HPDE6-E6E7 (cell line): Measurements from ENCODE around the gene ABLIM3.

Experiments used
- DNase-seq: peaks from one replicate; pipeline ENCODE4 v3.0.0; 2011; ENCODE audit warnings: missing footprints; ENCODE audit errors: extremely low spot score

The ABLIM3 gene

DNA sequence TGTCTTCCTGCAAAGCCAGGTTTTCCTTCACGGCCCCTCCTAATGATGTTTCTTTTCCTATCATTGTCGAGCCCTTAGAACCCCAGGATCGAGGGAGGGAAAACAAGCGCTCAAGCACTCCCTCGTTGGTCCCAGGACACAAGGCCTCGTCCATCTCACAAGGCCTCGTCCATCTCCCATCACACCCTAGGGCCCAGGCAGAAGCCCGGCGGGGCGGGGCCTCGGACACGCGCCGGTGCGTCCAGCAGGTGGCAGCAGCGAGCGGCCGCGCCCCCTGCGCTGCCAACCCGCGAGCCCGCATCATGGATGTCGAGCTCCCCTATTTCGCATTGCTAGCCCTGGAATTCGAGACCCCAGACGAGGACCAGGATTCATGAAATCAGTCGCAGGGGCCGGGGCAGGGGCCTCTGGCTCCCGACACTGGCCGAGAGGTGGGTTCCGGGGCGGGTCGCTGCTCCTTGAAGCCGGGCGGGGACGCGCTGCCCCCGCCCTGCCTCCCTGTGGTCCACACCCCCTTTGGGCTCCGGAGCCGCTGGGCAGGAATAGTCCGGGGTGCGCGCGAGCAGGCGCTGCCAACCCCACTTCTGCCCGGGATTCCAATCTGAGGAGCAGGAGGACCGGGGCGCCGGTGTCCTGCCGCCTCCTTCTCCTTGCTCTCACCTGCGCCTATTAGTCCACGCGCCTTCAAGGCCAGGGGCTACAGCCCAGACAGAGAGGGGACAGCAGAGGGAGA lies at the start of gene ABLIM3:
TSS of gene ABLIM3 (plus strand) at position 270 of the 733 bp plus-strand sequence. CDS start 603 bp downstream, outside the sequence.
- peak; percentile 85 for DNase-seq

DNA sequence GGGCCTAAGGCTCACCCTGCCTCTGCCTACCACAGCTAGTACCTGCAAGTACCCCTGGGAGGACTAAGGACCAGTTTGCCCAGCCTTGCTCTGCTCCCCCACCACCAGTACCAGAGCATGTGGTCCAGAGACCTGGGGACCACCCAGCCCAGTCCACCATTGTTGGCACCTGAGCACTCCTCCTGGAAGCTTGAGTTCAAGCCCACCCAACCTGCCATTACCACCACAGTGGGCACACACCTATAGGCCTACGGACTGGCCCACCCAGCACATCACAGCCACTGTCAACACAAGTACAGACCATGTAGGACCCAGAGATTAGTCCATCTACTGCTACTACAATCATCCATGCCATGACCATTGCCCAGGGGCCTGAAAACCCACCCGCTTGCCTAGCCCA lies 47.7 kb upstream of the ABLIM3 start:
- DNase-seq = no peak

DNA sequence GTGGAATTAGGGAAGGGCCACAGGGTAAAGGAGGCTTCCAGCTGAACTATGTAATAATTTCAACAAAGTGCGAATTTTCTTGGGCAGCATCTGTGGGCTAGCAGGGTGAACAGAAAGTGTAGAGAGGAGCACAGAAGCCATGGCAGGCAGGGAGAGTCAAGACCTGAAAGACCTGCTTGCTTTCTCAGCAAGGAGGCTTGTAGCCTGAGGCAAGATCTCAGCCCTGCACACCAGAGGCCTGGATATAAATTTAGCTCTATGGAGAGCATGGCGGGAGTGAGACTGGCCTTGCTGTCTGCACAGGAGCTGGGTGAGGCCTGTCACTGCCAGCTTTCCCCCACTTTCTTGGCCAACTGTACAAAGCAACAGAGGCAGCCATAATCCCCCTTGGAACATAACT lies 46.3 kb upstream of the ABLIM3 start:
- no peak for DNase-seq

DNA sequence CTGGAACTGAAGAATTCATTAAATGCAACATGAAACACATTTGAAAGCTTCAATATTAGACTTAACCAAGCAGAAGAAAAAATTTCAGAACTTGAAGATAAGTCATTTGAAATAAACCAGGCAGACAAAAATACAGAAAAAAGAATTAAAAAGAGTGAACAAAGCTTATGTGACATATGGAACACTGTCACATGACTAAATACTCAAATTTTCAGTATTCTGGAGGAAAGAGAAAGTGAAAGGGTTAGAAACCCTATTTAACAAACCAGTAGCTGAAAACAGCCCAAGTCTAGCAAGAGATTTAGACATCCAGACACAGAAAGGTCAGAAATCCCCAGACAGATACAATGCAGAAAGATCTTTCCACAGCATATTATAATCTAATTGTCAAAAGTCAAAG lies 41.4 kb upstream of the ABLIM3 start:
- no peak for DNase-seq

DNA sequence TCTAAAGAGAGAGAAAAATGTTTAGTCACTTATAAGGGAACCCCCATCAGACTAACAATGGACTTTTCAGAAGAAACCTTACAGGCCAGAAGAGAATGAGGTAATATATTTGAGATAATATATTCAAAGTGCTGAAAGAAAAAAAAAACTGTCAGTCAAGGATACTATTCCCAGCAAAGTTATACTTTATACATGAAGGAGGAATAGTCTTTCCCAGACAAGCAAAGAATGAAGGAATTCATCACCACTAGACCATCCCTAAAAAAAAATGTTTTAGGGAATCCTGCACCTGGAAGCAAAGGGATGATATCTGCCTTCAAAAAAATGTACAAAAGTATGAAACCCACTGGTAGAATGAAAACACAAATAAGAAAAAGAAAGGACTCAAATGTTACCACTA lies 41.0 kb upstream of the ABLIM3 start:
- DNase-seq = no peak

DNA sequence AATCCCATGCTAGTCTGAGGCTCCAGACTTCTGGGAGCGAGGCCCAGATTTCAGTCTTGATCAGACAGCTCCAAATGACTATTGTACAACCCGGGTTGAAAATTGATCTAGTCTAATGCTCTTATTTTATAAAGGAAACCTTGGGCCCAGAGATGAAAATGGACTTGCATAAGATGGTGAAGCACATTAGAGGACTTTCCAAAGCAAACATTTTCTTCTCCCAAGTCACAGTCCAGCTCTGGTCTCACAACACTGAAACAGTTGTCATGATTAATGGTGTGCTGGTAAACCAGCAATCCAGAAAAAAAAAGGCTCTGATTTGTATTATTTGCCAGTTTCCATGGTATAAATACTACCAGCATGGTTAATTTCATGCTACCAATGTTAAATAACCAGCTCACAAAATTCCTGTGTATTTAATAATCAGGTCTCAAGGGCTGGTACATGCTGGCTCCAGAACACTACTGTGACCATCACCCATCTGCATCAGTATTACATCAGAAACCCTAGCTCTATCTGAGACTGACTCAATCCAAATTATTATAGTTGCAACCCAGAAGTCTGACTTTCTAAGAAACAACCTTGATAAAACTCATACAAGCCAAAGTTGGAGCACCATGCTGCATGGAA lies 32.5 kb upstream of the ABLIM3 start:
- no peak for DNase-seq

DNA sequence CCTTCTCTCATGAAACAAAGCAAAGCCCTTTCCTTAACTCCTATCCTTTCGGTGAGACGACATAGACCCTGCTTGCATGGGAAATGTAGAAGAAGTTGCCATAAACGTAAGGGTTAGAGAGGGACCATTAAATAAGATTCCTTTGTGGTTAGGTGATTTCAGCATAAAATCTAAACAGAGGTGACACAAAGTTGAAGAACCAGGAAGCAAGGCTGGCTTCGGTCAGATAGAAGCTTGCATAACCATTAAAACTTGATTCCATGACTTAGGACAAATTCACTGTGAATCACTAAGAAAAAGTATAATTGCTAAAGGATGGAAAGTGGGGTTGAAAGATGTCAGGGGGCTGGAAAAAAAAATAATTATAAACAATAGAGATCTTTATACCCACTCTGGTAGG lies 30.9 kb upstream of the ABLIM3 start:
- no peak for DNase-seq

DNA sequence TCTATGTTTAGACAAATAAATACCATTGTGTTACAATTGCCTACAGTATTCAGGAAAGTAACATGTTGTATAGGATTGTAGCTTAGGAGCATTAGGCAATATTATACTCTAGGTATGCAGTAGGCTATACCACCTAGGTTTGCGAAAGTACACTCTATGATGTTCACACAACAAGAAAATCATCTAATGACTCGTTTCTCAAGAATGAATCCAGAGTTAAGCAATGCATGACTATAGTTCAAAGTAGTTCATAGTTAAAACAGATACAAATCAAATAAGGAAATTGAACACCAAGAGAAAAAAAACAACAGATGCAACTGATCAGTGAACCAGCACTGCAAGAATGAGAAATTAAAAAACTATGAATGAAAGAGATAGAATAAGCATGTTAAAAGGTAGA lies 27.6 kb upstream of the ABLIM3 start:
- no peak for DNase-seq

DNA sequence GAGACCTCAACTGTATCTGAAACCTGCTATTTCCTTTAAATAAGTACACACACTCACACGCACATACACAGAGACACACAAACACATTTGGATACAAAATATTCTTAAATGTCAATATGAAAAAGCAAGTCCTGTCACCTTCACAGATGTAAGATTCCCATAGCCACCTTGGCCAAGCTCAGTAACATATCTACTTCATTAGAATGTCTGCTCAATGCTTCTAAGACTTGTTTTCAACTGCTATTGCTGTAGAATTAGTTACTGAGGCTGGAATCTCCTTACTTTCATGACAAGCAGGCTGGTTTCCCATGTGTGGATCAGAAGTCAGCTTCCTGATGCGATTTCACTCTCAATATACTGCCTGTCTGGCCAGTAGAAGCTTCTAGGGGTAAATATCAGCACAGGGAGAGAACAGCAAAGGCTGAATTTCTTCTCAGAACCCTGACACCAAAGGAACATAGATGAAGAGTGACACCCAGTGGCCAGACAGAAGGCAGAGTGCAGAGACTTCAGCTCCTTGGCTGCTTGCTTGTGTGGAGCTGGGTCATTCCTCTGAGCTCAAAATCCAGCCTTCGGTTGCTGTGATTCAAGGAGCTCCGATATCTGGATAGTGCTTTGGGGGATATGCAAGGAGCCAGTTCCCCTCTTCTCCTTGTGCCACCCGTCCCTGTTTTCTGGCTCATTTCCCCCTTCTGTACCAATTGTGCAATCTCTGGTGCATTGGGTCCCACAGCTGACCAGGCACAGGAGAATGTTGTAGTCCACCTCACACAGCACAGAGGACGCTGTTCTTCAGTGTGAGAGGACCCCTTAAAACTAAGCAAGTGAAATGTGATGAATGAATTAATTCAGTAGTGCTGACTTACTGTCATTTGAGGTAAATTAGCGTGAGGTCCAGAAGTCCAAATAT lies 26.6 kb upstream of the ABLIM3 start:
- DNase-seq = no peak

DNA sequence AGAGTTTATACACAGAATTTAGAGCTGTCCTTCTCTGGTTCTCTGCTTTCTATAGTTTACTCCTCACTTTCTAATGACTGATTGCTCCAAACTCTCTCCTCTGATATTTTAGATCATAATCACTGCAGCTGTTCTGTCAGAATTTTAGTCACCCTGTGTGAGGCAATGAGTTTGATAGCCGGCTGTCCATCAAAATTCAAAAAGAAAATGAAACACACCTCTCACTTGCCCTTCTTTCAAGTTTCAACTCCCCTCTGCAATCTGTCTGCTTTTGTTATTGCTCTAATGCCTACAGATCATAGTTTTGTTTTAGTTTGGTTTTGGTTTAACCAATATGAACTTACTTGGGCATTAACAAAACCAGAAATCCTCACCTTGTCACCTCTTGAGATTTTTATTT lies 23.3 kb upstream of the ABLIM3 start:
- no peak for DNase-seq

DNA sequence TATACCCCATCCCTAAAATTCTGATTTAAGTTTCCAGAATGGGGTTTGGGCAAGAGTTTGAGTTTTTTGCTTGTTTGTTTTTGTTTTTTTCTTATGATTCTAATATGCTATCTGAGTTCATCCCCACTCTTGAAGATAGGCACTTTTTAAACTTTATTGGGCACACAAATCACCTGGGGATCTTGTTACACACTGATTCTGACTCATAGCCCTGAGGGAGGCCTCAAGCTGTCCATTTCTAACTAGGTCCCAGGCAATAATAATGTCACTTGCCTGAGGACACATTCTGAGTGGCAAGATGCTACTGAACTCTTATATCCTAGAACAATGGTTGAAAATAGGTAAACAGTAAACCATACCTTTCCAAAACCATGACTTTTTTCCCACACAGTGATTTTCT lies 22.8 kb upstream of the ABLIM3 start:
- no peak for DNase-seq

DNA sequence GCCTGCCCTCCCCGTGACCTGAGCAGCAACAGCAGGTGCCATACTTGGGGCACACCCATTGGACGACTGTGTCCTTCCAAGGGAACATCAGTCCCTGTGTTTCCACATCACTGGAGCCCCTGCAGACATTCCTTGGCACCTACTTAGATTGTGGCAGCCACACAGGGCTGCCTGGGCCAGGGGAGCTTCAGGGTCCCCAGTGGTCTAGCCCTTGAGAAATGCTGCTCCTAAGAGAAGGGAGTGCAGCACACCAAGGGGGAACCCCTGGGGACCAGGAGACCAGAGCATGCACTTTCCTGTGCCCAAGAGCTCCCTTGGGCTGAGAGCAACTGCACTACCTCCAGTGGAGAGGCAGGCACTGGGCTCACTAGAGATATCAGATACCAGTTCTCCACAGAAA lies 20.1 kb upstream of the ABLIM3 start:
- DNase-seq = no peak

DNA sequence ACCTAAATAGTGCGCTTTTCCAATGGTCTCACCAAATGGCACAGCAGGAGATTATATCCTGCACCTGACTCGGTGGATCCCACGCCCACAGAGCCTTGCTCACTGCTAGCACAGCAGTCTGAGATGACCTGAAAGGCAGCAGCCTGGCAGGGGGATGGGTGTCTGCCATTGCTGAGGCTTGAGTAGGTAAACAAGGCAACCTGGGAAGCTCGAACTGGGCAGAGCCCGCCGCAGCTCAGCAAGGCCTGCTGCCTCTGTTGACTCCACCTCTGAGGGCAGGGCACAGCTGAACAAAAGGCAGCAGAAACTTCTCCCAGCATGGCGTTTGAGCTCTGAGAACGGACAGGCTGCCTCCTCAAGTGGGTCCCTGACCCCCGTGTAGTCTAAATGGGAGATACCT lies 18.1 kb upstream of the ABLIM3 start:
- no peak for DNase-seq

DNA sequence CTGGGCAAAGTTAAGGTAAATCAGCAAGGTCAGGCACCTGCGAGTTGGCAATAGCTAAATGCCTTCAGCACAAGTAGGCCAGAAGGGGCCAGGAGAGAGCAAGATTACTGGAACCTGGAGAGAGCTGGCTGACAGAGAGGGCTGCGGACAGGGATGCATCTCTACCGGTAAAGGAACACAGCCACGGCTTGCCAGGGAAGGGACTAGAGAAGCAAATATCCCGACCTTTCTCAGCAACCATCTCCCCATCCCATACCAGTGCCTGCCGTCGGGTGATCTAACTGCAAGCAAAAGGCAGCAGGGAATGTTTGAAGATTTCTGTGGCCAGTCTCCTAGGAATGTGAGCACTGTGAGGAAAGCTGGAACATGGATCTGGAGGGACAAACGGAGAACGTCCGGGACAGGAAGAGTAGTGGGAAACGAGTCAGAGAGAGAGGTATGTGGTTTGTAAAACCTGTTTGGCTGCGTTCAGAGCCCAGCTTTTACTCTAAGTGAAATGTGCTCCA lies 15.9 kb upstream of the ABLIM3 start:
- no peak for DNase-seq

DNA sequence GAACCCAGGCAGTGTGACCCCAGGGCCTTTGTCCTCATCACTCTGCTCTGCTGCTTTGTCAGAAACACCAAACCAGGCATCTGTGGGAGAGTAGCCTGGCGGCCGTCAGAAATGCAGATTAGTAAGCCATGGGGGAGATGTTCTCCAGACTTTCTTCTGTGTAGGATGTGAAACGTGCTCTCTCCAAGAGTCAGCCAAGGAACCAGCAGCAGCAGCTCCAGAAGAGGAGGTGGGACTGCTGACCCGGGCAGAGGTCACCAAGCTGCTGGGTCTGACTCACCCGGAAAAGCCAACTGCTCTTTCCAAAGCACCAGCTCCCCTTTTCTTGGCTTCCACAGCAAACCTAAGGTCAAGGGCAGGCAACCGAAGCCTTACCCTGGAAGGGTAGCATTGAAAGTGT lies 14.4 kb upstream of the ABLIM3 start:
- DNase-seq = no peak

DNA sequence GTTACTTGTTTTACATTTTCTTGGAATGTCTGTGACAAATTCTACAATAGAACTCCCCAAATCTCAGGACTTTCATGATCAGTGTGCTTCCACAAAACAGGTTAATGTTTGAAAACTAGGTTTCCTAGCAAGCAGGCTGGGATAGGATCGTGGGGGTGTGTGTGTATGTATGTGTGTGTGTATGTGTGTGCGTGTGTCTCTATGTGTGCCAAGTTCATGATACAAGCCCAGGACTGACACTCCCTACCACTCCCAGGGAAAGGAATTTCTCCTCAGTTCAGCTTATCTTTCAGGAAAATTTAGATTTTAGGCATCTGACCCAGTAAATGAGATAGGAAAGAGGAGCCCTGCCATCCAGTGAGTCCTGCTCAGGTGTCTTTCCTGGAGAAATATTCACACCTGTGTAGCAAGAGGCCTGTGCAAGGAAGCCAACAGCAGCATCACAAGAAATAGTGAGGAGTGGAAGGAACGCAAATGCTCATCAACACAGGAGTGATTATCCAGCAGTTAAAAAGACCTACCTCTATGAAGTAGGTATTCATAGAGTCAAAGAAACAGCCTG lies 13.8 kb upstream of the ABLIM3 start:
- no peak for DNase-seq

DNA sequence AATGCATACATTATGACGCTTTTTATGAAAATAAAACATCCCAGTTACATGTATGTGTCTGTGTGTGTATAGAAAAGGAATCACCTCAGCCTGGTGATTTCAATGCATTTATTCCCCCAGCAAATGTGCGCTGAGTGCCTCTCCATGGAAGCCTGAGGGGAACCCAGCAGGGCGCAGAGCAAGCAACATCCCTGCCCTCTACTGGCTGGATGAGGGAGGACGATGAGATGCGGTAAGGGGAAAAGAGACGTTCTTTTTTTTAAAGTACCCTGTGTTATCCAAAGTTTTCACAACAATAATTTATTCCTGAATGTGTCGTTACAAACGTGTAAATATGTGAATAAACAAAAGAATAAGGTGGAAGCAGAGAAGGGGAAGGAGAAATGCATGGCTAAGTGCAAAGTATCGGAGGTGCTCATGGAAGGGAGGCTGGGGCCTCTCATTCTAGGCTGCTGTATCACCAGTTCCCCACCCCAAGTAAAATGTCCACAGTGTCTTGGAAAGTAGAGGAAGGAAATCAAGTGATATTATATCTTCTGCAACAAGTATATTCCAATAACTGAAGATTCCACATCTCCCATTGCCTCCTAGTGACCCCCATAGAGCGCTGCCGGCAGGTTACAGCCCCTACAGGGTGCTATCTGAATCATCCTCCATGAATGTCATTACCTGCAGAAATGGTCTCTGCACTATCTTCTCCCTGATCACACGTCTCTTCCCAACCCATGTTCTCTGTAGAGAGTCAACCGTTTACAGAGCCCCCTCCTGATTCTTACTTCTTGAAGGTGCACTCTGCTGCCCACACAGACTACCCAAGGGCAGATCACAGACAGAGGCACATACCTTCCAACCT lies 13.0 kb upstream of the ABLIM3 start:
- peak; percentile 74 for DNase-seq

DNA sequence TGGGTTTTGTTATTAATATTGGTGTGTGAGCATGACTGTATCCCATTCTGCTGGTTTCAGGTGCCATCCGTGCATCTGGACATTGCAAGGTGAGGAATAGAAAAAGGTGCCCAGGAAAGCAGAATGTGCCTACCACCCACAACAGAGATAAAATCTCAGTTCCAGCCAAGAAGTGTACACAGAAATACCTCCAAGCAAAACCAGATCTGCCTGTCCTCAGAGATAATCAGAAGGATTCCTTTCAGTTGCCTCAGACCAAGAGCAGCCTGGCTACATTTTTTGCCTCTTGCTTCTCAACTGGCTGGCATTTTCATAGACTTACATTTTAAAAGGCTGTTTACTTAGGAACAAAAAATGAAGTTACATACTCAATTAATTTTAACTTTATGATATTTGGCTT lies 12.1 kb upstream of the ABLIM3 start:
- no peak for DNase-seq

DNA sequence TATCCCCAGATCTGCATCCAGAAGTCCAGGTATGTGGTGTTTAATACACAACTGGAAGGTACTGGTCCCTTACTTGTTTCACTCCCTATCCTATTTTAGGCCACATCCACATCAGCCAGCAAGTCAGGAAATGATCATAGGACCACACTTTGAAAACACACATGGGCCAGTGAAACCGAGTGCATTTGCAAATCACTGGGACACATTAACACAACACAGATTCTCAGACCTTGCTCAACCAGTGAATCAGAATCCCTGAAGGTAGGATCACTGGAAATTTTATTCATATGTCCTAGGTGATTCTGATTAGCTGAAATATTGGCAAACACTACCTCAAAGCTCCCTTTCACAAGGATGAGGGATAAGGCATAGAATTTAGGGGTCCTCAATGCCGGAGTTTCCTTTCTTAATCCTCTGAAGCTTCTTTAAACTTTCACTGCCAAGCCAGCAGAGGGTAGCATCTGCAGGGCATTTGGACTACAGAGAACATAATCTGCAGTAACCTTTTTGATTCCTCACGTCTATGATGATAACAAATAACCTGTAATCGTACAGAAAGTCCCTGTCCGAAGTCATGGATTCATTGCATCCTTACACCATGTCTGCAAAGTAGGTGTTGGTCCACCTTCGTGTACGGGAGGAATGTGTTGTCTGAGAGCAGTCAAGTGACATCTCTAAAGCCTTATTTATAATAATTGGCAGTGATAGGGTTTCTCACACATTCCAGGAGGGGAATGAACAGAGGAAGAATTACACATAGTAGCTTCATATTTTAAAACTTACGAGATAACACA lies 11.0 kb upstream of the ABLIM3 start:
- DNase-seq = no peak

DNA sequence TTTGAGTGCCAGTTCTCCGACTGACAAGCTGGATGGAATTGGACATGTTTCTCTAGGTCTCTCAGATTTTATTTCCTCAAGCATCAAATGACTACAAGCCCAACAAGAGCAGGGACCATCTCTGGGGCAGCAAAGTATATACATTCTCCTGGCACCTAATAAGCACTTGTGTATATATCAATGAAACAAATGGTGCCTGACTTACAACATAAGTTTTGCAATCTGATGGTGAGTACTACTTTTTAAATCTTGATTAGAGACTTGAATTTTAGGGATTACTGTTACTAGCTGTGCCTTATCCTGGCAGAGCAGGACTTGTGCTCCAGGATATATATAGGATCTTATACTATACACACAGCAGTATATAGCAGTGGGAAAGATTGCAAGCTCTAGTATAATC lies 8.8 kb upstream of the ABLIM3 start:
- no peak for DNase-seq
